SU-DHL-6 (cell line): Measurements from ENCODE around the gene RTP2.

ENCODE experiments used
- H2AFZ ChIP-seq: fragments of 200-600 bp; sonication (generic); 2 replicates; pipeline ENCODE4 v1.6.1; 2014; ENCODE audit warnings: low read depth, mild to moderate bottlenecking, moderate library complexity, mixed read lengths, antibody characterized with exemption, low read length; ENCODE audit not compliant: severe bottlenecking
- H3F3A ChIP-seq: fragments of 200-600 bp; shearing (Covaris generic); 2 replicates; pipeline ENCODE4 v1.6.0; 2016; ENCODE audit warnings: antibody characterized with exemption, mild to moderate bottlenecking; ENCODE audit not compliant: insufficient read depth
- H3K27ac ChIP-seq: fragments of 200-600 bp; sonication (generic); 2 replicates; pipeline ENCODE4 v1.5.1; 2016; ENCODE audit warnings: low read depth, mild to moderate bottlenecking, low read length, moderate library complexity, mixed read lengths
- H3K27me3 ChIP-seq: fragments of 200-600 bp; sonication (generic), shearing (Covaris generic); 2 replicates; pipeline ENCODE4 v1.6.0; 2014; ENCODE audit warnings: mild to moderate bottlenecking, low read length
- H3K36me3 ChIP-seq: fragments of 200-600 bp; sonication (generic); 2 replicates; pipeline ENCODE4 v1.6.1; 2014; ENCODE audit warnings: mild to moderate bottlenecking, low read length, mixed read lengths
- H3K4me2 ChIP-seq: fragments of 300-600, 200-600 bp; shearing (Covaris generic), sonication (generic); 2 replicates; pipeline ENCODE4 v1.6.0; 2014; ENCODE audit warnings: low read length, low read depth, mild to moderate bottlenecking; ENCODE audit not compliant: poor library complexity, severe bottlenecking
- H3K4me3 ChIP-seq: fragments of 200-600 bp; sonication (generic); 2 replicates; pipeline ENCODE4 v1.5.1; 2014; ENCODE audit warnings: antibody characterized with exemption, low read length, mild to moderate bottlenecking, mixed read lengths; ENCODE audit not compliant: insufficient read depth, poor library complexity, severe bottlenecking
- H3K79me2 ChIP-seq: fragments of 200-600 bp; sonication (generic); 2 replicates; pipeline ENCODE4 v1.6.1; 2014; ENCODE audit warnings: mild to moderate bottlenecking, low read length, moderate library complexity; ENCODE audit not compliant: insufficient read depth
- H3K9ac ChIP-seq: fragments of 200-600 bp; sonication (generic); 2 replicates; pipeline ENCODE4 v1.7.0; 2014; ENCODE audit warnings: mild to moderate bottlenecking, low read length
- H3K9me2 ChIP-seq: fragments of 200-600 bp; sonication (generic); replicated peaks from 2 replicates; pipeline ENCODE4 v1.6.1; 2014; ENCODE audit warnings: low read length; ENCODE audit not compliant: insufficient read depth
- H3K9me3 ChIP-seq: fragments of 200-600 bp; sonication (generic); 2 replicates; pipeline ENCODE4 v1.6.1; 2014; ENCODE audit warnings: low read length, mixed read lengths; ENCODE audit not compliant: insufficient read depth
- H4K20me1 ChIP-seq: fragments of 200-600 bp; sonication (generic); 2 replicates; pipeline ENCODE4 v1.6.1; 2014; ENCODE audit warnings: low read depth, mild to moderate bottlenecking, antibody characterized with exemption, low read length, moderate library complexity, mixed read lengths
- CTCF ChIP-seq: fragments of 200-600 bp; sonication (generic); IDR thresholded peaks from one replicate; pipeline ENCODE4 v1.5.1; 2017; ENCODE audit warnings: antibody characterized with exemption, mild to moderate bottlenecking, low read length, moderate library complexity; ENCODE audit not compliant: insufficient read depth, poor library complexity, severe bottlenecking
- EZH2phosphoT487 ChIP-seq: fragments of 200-600 bp; sonication (generic), shearing (Covaris generic); conservative IDR thresholded peaks from 2 replicates; pipeline ENCODE4 v1.6.1; 2018; ENCODE audit warnings: mild to moderate bottlenecking, antibody characterized with exemption, low read length, moderate library complexity, mixed read lengths

The RTP2 gene

GRCh38 chr3:187728940-187729583 lies 26.7 kb upstream of the RTP2 start:
- Histone ChIP-seq H2AFZ (no peak overlapping the region), H4K20me1 (peaks cover 61% of the 10 kb centered on the region), H3F3A (peaks cover 95% of the 10 kb centered on the region), H3K79me2 (peaks cover 52% of the 10 kb centered on the region), H3K36me3 (peaks cover 93% of the 10 kb centered on the region), H3K27me3 (no peaks in the 10 kb centered on the region), H3K27ac (no peak overlapping the region), H3K4me3 (no peak overlapping the region), H3K9me2 (no peaks in the 10 kb centered on the region), H3K9me3 (no peaks in the 10 kb centered on the region), H3K9ac (no peak overlapping the region), H3K4me2 (no peak overlapping the region)
- TF ChIP-seq EZH2phosphoT487 (no peak), CTCF (no peak)

GRCh38 chr3:187728248-187728647 lies 25.9 kb upstream of the RTP2 start:
- no peaks in the 10 kb centered on the region for H3K9me3 ChIP-seq
- H3K27me3 ChIP-seq, result no peaks in the 10 kb centered on the region
- H3K4me2 ChIP-seq, result no peak overlapping the region
- TF ChIP-seq EZH2phosphoT487 (no peak), CTCF (no peak)
- H3K9ac ChIP-seq, result no peak overlapping the region
- H4K20me1 ChIP-seq, result peaks cover 62% of the 10 kb centered on the region
- H3F3A ChIP-seq, result peaks cover 97% of the 10 kb centered on the region
- H3K9me2 ChIP-seq, result no peaks in the 10 kb centered on the region
- no peak overlapping the region for H2AFZ ChIP-seq
- H3K27ac ChIP-seq, result no peak overlapping the region
- no peak overlapping the region for H3K4me3 ChIP-seq
- peaks cover 45% of the 10 kb centered on the region for H3K79me2 ChIP-seq
- peaks cover 94% of the 10 kb centered on the region for H3K36me3 ChIP-seq

- peaks cover 97% of the 10 kb centered on the region for H3F3A ChIP-seq
- peaks cover 93% of the 10 kb centered on the region for H3K36me3 ChIP-seq
These were observed 24.2 kb upstream of the RTP2 start for GRCh38 chr3:187726564-187726963.

More at GRCh38 chr3:187726564-187726963, 24.2 kb upstream of the RTP2 start:
- Histone ChIP-seq H3K4me3 (no peak overlapping the region), H3K4me2 (no peak overlapping the region), H3K79me2 (peaks cover 28% of the 10 kb centered on the region), H3K27me3 (no peaks in the 10 kb centered on the region), H4K20me1 (peaks cover 58% of the 10 kb centered on the region), H3K9me2 (no peaks in the 10 kb centered on the region), H3K27ac (no peak overlapping the region), H3K9me3 (no peaks in the 10 kb centered on the region), H2AFZ (no peak overlapping the region), H3K9ac (no peak overlapping the region)
- TF ChIP-seq EZH2phosphoT487 (no peak), CTCF (no peak)
